NCI-H748 (cell line): ENCODE data around the gene MMP17.
A peak's percentile ranks its signal among the peaks of the same experiment; 100 is the strongest.
"Not testable (repeated sequence)": the region's sequence is repeated elsewhere in the genome, so short reads cannot be mapped to it uniquely, and the experiment has no call there.

ENCODE experiments used
- DNase-seq: peaks from one replicate; lab custom pipeline; 2025; ENCODE audit not compliant: unreplicated experiment; lab: John Stamatoyannopoulos, UW

Gene MMP17

GRCh38 chr12:131862994-131863710, 35.0 kb downstream of the MMP17 start:
- DNase-seq: no peak

- DNase-seq: no peak
Observed at GRCh38 chr12:131863711-131864396, 35.7 kb downstream of the MMP17 start.

- DNase-seq: no peak
Observed at GRCh38 chr12:131864469-131864868, 36.3 kb downstream of the MMP17 start.

GRCh38 chr12:131865180-131865875, 37.1 kb downstream of the MMP17 start:
- no peak for DNase-seq

GRCh38 chr12:131867471-131867870, 39.3 kb downstream of the MMP17 start:
- DNase-seq: no peak

- DNase-seq: no peak
Observed at GRCh38 chr12:131867891-131868675, 39.9 kb downstream of the MMP17 start.

- peak; percentile 92 for DNase-seq
Observed at GRCh38 chr12:131869871-131870418, 41.8 kb downstream of the MMP17 start.

- DNase-seq: no peak
Observed at GRCh38 chr12:131871677-131872076, 43.5 kb downstream of the MMP17 start.

GRCh38 chr12:131872154-131873051, 44.2 kb downstream of the MMP17 start:
- no peak for DNase-seq

GRCh38 chr12:131873293-131873692, 45.1 kb downstream of the MMP17 start:
- no peak for DNase-seq

GRCh38 chr12:131874972-131875371, 46.8 kb downstream of the MMP17 start:
- DNase-seq: not testable (repeated sequence)

GRCh38 chr12:131877216-131877615, 49.0 kb downstream of the MMP17 start:
- DNase-seq: not testable (repeated sequence)

- not testable (repeated sequence) for DNase-seq
Observed at GRCh38 chr12:131878436-131878835, 50.2 kb downstream of the MMP17 start.

- DNase-seq: no peak
Observed at GRCh38 chr12:131882804-131883520, 54.8 kb downstream of the MMP17 start.

- no peak for DNase-seq
Observed at GRCh38 chr12:131883521-131883900, 55.3 kb downstream of the MMP17 start.

- not testable (repeated sequence) for DNase-seq
Observed at GRCh38 chr12:131885076-131885475, 56.9 kb downstream of the MMP17 start.

GRCh38 chr12:131885543-131886057, 57.4 kb downstream of the MMP17 start:
- no peak for DNase-seq

- not testable (repeated sequence) for DNase-seq
Observed at GRCh38 chr12:131891722-131892121, 63.5 kb downstream of the MMP17 start.
